GM19463 (cell line): ENCODE measurements around the gene GJB6.
"Not testable (repeated sequence)": the region's sequence is repeated elsewhere in the genome, so short reads cannot be mapped to it uniquely, and the experiment has no call there.

ENCODE experiments used
- ATAC-seq: cut with Tn5 transposase; IDR thresholded peaks from one replicate; pipeline ENCODE4 v1.9.1; 2021; ENCODE audit warnings: mild to moderate bottlenecking, moderate library complexity; ENCODE audit not compliant: unreplicated experiment

GJB6 gene

DNA sequence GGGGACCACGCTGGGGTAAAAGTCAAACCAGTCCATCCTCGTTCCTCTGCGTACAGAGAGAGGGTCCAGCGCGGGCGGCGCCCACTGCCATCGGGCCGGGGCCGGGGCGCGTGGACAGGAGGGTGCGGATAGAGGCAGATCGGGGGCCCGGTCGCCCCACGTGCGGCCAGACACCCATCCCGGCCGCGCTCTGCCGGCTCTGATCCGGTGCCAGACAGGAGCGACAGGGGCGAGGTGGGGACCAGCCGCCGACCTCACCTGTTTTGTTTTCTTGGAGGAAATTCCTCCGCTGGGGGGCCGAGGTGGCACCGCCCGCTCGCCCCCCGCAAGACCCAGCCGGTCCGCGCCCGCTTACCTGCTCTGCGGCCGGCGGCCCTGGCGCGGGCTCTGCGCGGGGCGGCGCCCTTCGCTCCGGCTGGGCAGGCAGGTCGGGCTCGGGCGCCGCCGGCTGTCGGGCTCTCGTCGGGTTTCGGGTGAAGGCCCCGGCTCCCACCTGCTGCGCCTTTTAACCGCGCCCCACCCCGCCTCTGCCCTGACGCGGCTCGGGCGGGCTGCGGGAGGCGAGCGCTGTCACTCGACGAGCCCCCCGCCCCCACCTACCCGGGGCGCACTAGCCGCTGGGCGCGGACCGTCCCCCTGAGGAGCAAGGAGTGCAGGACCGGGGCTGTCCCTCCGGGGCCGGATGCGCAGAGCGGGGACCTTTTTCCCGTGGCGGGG, at the start of gene GJB6:
Gene GJB6, minus strand, starts transcription at position 481 of the 717 bp plus-strand sequence. CDS start 8,839 bp downstream, outside the sequence.
- ATAC-seq = no peak

DNA sequence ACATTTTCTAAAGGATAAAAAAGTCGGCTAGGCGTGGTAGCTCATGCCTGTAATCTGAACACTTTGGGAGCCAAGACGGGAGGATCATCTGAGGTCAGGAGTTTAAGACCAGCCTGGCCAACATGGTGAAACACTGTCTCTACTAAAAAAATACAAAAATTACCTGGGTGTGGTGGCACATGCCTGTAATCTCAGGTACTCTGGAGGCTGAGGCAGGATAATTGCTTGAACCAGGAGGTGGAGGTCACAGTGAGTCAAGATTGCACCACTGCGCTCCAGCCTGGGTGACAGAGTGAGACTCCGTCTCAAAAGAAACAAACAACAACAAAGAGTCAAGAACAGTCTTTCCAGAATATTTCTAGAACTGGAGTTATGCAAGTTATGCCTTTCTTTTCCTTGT, 44.8 kb upstream of the GJB6 start:
- ATAC-seq = not testable (repeated sequence)

DNA sequence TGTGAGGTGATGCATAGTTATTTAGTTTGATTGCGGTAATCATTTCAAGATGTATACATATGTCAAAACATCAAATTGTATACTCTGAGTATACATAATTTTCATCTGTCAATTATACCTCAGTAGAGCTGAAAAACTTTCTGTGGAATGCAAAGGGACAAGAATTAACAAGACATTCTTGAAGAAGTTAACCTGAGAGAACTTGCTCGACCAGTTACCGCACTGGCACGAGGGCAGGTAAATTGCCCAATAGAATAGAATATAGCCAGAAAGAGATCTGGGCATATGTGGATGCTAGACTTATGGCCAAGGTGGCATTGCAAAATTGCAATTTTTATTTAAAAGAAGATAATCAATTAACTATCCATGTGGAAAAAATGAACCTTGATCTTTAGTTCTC, 42.3 kb upstream of the GJB6 start:
- ATAC-seq = no peak

DNA sequence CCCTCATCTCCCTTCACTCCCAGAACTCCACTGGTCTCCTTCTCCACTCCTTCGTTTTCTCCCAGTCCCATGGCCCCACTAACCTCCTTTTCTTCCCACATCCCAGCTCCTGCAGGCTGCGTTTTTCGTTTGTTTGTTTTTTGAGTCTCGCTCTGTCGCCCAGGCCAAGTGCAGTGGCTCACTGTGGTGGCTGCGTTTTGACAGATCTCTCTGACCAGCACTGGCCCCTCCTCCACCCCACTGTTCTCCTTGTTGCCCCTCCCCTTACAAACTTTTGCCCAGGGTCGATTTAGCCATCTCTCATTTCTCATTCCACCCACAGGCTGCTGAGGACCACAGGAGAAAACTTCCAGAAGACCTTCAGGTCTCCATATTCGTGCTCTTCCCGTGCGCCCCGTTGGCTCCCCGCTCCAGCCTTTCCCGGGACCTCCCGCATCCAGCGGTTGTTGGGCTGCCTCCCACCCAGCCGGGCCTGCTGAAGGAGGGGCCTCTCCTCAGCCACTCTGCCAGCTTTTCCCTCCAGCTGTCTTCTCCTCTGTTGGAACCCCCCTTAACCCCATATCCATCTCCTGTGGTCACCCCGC, 40.6 kb upstream of the GJB6 start:
- ATAC-seq = no peak

DNA sequence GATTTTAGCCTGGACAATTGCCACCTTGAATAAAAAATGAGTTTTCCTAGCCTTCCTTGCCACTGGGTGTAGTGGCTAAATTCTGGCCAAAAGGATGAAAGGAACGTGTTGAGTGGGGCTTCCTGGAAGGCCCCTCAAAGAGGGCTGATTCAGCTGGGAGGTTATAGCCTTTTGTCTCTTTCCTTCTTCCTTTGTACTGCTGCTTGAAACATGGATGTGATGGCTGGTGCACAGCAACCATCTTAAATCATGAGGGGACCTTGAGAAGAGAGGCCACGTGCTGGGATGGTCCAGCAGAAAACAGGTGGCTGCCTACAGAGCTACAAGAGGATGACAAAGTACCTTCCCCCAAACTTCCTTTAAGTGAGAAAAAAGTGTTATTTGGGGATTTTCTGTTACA, 40.0 kb upstream of the GJB6 start:
- ATAC-seq = no peak

DNA sequence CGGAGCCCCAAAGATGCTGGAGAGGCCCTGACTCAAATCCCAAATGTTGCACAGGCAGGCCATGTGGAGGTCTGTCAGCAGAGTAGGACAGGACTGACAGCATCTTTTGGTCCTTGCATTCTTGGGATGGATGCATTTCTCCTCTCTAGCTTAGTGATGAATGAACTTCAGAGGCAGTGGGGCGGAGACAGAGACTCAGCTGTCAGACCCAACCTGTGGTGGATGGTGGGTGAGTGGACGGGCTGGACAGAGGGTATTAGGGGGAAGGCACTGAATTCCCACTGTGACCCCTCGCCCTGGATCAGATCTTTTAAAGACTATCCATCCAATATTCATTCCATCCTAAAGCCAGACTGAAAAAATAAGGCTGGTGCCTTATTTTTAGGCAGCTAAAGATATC, 39.3 kb upstream of the GJB6 start:
- no peak for ATAC-seq

DNA sequence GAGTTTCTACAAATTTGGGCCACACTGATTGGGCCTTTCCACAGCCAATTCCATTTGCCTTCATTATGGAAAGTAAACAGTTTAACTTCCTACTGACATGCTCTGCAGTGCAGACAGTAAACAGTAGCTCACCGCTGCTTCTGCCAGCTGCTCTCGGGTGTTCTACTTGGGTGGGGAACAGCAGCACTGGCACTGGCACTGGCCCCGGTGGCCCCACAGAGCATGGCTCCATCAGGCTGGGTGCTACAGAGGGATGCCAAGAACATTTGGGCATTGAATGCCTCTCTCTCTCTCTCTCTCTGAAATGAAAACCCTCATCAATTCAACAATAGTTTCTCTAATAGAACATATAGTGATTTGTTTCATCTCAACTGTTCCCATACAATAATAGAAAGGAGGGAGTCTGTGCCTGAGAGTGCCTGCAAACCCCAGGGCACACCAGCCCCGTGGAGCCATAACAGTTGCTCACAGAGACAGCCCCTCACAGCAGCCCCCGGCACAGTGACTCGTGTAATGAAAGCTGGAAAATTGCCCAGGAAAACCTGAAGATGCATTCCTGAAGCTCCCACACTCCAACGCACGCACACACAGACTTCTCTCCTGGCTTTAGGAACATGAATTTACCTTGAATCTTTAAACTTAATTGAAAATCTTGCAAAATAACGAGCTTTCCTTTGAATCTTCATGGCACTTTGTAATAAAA, 38.2 kb upstream of the GJB6 start:
- ATAC-seq = no peak

DNA sequence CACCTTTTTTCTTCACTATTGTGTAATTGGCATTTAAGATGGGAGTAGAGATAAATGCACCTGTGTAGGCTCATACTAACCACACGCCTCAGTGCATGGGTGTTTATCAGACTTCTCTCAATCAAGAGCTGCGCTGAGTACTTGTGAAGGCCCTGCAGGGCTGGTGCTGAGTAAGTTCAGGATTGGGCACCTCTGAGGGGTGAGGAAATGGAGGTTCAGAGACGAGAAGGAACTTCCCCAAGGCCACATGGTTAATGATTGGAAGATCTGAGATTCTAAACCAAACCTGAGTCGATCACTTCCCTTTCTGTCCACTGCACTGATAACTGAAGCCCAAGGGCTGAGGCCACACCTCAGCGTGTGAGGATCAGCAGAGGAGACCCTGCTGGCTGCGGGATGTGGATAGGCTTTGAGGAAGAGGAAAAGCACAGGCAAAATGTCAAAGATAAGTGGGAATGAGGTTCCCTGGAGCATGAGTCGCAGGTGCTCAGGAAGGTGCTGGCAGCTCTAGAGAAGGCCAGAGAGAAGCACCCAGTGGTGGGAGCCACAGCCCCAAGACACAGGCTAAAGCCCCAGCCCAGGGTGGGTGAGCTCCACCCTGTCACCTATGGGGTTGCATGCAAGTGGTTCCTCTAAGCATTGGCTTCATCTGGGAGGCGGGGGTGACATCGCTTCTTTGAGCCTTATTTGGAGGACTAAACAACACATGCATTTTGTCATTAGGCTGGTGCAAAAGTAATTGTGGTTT, 32.3 kb upstream of the GJB6 start:
- peak; percentile 98 for ATAC-seq

DNA sequence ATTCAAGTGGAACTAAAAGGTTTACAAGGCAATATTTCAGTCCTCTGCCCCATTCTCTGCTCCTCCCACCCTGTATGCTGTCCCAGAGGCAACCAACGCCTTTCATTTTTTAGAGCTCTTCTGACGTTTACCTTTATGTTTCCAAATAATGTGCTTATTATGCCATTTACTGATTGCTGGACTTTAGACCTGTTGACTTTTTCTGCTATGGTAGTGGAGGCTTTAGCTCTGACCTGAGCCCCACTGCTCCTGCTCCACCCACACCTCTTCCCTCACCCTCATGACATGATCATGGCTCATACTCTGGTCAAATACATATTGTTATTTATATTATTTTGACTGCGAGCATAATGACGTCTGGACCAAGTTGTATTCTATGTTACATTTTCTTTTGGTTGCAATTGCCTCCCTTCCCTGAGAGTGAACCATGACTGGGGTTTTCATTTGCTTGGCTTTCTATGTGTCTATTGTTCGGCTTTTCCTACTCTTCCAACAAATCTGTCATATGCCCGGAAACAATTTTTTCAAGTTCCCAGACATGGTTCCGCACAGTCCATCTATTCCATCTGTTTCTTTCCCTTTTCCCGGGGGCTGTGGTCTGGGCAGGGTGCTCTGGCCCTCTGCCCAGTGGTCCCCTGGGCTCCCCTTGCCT, 31.4 kb upstream of the GJB6 start:
- no peak for ATAC-seq

DNA sequence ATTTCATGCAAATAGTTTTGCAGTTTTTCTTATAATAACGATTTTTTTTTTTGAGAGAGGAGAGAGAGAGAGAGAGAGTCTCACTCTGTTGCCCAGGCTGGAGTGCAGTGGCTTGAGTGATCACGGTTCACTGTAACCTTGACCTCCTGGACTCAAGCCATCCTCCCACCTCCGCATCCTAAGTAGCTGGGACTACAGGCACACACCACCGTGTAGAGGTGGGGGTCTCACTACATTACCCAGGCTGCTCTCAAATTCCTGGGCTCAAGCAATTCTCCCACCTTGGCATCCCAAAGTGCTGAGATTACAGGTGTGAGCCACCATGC, 26.8 kb upstream of the GJB6 start:
- ATAC-seq = no peak

DNA sequence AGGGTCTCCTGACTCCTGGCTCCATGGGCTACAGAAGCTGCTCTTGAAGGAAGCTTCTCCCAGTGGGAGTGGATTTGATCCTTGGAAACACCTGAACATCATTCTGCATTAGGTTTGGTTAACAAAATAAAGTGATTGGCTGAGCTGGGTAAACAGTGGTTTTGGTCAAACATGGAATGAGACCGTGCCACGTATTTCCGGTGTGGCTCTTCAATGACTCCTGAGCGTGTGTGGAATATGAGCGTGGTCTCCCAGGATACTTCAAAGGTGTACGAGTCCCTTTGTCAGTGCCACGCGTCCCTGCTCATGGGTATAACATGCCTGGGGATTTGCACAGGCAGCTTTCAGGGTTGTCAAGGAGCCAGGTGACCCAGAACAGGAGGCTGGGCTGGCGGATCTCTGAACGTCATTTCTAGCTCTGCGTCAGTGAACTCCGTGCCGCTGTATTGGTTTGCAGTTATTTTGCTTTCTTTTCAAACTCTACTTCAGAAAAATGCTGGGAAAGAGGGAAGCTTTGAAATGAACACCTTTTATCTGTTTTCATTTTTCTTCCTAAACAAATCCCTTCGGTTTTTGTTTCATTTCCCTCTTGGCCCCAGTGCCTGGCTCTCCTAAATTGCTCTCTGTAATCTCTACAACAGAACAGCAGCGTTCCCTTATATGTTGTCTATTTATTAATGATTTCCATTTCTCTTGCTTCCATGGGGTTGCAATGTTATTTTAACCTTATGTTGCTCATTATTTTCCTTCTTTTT, 26.3 kb upstream of the GJB6 start:
- ATAC-seq = no peak

DNA sequence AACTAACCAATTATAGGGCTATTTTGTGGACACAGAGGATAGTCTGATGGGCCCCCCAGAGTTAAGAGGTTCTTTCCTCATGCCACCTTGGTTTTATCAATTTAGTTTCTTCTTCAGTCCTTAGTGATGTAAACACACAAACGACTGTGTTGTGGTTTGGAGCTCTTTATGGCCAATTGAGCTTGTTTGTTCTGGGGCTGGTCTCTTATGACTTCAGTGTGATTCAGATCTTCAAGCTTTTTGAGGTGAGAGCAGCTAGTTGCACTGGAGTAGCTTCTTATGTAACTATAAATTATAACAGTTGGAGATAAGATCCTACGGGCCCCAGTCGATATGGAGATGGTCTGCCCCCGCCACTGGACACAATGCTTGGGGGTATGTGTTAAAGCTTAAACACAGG, 22.0 kb upstream of the GJB6 start:
- no peak for ATAC-seq

DNA sequence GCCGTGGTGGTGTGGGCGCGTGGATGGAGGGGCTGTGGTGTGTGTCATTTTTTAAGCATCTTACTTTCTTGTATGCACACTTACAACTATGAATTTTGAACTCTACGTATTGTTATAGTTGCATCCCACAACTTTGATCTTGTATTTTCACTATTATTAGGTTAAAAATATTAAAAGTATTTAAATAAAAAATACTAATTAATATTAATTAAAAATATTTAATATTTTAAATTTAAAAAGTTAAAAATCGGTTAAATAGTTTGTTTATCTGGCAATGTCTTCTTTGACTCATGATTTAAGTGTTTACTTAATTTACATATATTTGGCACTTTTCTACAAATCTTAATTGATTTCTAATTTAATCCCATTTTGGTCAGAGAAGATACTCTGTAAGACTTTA, 17.8 kb upstream of the GJB6 start:
- ATAC-seq = no peak

DNA sequence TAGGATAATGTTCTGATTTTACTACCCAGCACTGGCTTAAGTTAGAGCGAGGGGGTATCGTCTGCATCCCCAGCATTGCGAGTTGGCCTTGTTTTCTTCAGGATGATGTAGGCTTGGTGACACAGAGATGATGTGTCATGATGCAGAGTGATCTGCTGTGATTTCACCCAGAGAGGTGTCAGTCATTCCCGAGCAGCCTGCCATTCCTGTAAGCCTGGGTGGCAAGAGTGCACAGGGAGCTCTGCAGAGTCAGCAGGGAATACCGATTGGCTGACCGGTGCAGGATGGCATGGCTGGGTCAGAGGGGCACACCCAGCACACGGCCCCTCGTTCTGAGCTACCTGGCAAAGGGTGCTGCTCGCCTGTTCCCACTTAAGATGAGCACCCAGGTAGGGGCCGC, 15.8 kb upstream of the GJB6 start:
- no peak for ATAC-seq

DNA sequence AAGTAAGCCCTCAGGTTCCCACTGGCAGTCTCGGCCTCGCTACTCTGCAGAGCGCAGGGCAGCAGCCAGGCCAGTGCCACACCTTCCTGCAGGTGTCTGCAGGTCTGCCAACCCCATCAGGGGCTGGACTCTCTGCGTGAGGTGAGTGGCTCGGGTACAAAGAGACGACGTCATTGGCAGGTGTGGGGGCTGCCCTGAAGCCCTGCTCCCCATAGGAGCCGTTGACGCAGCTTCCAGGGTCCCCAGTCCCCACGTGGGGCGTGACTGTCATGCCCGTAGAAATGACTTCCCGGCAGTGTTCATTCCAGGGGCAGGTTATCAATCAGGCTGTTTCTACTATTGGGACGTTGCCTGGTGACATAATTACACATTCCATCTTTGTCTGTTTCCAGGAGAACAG, 15.3 kb upstream of the GJB6 start:
- no peak for ATAC-seq

DNA sequence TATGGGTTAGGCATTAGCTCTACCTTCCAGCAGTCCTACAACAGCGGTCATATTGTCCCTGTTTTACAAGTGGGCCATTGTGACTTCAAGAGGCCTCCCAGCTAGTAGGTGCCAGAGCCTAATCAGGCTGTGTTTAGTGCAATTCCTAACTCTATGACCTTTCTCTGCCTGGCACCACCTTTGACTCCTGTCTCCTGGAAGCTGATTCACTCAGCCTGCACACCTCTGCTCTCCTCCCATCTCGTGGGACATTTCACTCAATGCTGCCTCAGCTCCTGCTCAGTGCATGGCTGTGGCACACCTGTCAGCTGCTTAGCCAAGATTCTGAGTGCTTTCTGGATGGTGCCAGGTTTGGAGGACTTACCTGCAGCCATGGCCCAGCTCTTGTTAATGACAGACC, 9.5 kb upstream of the GJB6 start:
- no peak for ATAC-seq

DNA sequence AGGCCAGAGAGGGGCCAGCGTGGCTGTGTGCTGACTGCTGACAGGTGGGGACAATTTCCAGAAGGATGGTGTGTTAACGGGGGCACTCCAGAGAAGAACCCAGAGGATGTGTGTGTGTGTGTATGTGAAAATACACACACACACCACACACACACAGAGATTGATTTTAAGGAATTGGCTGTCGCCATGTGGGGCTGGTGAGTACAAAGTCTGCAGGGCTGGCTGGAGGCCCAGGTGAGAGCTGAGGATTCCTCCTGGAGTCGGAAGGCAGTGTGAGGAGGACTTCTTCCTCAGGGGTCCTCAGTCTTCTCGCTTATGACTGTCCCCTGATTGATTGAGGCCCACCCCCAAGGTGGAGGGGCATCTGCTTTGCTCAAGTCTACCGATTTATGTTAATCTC, 7.6 kb upstream of the GJB6 start:
- ATAC-seq = no peak

DNA sequence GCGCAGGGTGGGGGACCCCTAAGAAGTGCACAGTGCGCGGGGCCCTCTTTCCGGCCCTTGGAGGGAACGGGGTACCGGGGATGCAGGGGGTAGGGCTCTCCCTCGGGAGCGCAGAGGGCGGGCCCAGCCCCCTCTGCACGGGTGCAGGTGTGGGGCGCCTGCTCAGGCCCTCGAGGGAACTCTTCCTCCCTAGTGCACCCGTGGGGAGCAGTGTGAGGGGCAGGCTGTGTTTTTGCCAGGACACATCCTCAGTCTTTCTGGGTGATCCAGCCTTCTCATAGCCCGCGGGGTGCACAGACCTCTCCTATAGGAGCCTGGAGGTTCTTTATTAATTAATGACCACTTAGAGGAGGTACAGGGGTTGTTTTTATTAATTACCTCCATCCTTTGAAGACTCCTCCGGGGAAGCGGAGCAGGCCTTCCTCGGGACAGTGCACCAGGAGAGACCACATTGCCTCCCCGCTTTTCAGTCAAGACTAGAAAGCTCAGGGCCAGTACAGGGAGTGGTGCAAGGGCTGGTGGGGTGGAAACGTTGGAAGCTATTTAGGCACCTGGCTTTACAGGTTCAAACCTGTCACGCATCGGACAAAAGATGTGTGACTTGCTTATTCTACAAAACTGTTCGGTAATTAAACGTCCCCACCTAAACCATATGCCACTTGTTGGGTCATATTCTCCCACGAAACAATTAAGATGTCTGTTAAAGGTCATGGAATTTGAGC, 598 bp upstream of the GJB6 start:
- ATAC-seq = no peak

DNA sequence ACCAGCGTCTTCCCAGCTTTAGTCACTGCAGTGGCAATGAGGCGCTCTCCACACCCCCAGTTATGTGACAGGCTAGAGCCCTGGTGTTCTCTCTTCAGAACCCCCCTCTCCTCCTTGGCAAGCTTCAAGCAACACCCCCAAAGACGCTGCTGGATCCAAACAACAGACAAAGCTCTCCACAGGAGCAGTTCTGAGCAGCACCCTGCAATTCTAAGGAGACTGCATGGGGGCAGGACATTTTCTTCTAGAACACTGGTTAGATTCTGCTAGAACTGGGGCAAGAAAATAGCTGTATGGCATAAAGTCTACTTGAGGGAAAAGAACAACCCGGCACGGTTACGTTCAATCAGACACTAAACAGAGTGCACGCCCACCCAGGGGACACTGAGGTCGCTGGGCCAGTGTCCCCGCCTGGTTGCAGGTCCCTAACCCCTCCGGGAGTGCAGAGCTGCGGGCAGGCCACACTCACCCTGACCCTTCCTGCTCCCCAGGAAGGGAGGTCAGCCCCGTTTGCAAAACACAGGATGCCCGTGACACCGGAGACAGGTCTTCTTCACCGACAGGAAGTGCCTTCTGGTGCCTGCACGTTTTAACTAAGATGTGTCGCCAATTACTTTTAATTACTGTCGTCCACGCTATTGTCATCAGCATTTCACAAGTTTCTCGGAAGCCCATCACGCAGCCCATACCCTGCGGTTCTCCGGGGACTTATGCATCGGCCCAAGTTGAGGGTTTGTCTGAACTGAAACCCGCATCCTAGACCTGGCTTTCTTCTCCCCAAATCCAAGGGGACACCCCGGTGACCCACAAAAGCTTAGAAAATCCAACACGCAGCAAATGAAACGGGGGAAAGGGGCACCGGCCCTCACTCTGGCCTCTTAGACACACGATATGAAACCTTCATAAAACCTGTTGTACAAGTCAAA, 943 bp downstream of the GJB6 start:
- ATAC-seq = no peak
